ENCODE measurements around the gene MLLT11. TPM values are rescaled to one million over a fixed set of nuclear protein-coding genes. Genes with fewer than 3 reads are reported as not detected.

MLLT11 gene, protein sequence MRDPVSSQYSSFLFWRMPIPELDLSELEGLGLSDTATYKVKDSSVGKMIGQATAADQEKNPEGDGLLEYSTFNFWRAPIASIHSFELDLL
- polyA plus RNA-seq, result 1 to 10 TPM in 2 of 3 donors, under 1 TPM in 1; 0.38 to 7.2 (median 1.8) TPM

DNA sequence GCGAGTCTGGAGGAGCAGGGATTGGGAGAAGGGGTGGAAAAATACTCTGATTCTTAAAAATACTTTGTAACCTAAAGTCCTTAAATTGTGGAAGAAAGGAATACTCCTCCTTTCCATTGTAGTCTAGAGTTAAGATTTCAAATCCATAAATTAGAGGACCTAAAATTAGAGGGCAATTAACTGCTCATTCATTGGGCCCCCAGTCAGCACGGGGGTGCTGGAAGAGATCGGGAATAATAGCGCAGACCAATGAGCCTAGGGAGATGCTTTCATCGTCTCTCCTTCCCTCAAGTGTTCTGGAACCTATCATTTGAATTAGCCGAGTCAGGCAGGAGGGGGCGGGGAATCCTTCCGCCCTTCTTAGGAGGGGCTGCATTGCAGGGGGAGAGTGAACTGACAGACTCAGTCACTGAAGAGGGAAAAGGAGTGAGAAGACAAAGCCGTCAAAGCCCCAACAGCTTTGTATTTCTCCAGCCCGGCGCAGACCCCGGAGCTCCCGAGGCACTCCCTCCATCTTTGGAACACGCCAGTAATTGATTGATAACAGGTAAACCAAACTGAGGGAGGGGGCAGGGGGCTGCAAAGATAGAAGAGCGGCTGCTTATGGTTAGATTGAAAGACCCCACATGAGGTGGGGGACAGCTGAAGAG is at the start of gene MLLT11:
Gene MLLT11 (plus strand): TSS at position 391 of the 650 bp plus-strand sequence. CDS start 6,828 bp downstream, outside the sequence.
- 1 to 4% (median 3%) methylated on average over 15 of the region's 15 CpGs for WGBS, 3 donors
- H3K27ac ChIP-seq (ENCODE audit: low read depth, low read length), result peak within 1 kb of the TSS; percentile 83

DNA sequence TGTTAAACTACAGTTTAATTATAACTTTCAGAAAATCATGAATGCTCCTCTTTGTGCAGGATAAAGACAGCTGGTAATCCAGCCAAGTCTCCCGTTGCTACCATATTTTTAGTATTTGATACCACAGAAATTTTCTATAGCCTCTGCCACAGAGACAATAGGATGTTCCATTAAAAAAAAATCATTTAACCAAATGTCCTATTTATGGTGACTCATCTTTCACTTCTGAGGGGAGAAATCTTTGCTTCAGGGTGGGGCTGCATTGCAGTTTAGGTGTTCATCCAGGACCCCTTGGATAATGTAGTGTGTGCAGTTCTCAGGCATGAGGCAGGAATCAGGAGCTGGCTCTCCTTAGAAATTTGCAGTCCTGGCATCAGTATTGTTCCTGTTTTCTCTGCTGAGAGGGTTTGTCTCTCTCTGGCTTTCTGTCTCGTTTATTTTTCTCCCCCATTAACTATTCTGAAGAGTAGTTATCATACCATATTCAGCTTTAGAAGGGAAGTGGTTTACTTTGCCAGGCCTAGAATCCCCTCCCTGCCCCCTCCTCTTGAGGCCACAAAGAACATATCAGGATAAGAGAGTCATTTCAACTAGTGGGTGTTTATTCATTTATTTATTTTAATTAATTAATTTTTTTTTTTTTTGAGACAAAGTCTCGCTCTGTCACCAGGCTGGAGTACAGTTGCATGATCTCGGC is 48.9 kb upstream of the MLLT11 start:
- WGBS, 3 donors, result 67 to 69% (median 67%) methylated on average over 4 of the region's 4 CpGs
- no peak overlapping the region for H3K27ac ChIP-seq (ENCODE audit: low read depth, low read length)

DNA sequence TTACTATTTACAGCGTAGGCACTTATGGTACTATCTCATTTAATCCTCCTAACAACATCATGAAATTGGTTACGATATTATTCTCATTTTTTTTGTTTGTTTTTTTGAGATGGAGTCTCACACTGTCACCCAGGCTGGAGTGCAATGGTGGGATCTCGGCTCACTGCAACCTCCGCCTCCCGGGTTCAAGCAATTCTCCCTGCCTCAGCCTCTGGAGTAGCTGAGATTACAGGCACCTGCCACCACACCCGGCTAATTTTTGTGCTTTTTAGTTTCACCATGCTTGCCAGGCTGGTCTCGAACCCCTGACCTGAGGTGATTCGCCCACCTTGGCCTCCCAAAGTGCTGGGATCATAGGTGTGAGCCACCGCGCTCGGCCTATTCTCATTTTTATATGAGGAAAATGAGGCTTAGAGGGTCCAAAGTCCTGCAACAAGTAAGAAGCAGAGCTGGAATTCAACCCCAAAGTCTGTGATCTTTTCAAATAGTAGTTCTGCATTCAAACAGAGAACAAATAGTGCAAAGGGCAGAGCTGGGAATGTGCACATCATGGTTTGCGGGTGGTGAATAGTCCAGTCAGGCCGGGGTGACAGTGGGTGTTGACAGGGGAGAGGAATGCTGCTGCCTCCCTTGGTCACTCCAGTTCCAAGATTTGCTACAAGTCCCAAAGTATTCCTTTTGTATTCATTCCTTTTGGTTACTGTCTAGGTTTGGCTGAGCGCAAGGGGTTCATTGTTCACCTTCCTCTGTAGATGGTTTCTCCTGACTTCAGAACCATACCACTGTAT is 47.3 kb upstream of the MLLT11 start:
- 83 to 92% (median 88%) methylated on average over 14 of the region's 14 CpGs for WGBS, 3 donors
- no peak overlapping the region for H3K27ac ChIP-seq (ENCODE audit: low read depth, low read length)

DNA sequence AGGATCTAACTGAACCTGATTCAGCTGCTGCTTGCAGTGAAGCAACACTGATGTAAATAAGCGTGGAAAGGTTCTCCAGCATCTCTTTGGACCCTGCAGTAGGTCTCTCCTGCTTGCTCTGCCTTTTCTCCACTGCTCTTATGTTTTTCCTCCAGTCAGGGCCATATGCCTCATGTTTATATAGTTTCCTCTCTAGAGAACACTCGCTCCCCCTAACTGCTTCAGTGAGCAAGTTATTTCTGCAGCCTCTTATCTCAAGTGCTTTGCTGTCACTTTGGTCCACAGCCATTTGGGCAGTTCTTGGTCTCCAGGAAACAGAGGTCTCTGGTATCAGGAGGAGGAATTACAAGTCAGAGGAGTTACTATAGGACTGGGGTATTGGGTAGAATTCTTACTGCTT is 46.7 kb upstream of the MLLT11 start:
- 30 to 64% (median 57%) methylated on average over 2 of the region's 2 CpGs for WGBS, 3 donors
- no peak overlapping the region for H3K27ac ChIP-seq (ENCODE audit: low read depth, low read length)

DNA sequence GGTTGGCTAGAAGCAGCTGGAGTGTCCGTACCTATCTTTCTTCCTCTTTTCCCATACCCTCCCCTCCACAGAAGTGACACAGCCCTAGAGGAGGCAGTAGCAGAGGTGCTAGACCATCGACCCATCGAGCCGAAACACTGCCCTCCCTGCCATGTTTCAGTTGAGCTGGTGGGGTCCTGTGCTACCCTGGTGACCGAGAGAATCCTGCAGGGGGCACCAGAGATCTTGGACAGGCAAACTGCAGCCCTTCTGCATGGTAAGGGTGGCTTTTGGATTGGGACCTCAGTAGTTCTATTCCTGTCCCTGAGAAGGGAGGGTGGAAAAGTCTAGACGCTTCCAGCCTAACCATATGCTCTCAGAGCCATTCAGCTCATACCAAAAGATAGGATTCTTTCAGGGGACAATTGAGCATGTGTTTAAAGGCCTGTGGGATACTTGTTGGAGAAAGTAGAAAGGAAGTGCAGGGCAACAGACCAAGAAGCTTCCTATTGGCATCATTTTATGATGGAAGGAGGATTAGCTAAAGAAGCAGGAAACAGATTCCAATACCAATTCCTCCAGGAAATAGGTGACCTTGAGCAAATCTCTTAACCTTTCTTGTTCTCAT is 35.6 kb upstream of the MLLT11 start:
- no peak overlapping the region for H3K27ac ChIP-seq (ENCODE audit: low read depth, low read length)
- WGBS, 3 donors, result 24 to 27% (median 26%) methylated on average over 6 of the region's 6 CpGs

DNA sequence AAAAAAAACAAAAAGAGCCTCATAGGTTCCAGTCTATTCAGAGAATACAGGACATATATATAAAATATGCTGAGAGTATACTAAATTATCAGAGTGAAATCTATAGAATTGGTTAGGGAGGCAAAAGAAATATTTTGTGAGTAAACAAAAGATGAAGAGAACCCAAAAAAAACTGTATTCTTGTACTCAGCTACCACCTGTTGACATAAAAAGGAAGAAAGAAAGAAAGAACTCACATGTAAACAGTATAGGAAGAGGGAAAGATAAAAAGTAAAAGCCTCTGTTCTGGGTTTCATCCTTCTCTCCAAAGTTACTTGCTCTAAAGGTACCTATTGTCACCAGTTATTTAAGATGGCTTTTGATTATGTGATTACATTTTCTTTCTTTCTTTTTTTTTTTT is 33.7 kb upstream of the MLLT11 start:
- no peak overlapping the region for H3K27ac ChIP-seq (ENCODE audit: low read depth, low read length)

DNA sequence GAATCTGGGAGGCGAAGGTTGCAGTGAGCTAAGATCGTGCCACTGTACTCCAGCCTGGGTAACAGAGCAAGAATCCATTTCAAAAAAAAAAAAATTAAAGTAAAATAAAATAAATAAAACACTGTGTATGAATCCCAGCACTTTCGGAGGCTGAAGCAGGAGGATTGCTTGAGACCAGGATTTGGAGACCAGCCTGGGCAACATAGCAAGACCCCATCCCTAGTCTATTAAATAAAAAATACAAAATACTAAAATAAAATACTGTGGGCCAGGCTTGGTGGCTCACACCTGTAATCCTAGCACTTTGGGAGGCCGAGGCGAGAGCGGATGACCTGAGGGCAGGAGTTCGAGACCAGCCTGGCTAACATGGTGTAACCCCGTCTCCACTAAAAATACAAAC is 28.0 kb upstream of the MLLT11 start:
- no peak overlapping the region for H3K27ac ChIP-seq (ENCODE audit: low read depth, low read length)
- 96 to 100% (median 99%) methylated on average over 8 of the region's 8 CpGs for WGBS, 3 donors

DNA sequence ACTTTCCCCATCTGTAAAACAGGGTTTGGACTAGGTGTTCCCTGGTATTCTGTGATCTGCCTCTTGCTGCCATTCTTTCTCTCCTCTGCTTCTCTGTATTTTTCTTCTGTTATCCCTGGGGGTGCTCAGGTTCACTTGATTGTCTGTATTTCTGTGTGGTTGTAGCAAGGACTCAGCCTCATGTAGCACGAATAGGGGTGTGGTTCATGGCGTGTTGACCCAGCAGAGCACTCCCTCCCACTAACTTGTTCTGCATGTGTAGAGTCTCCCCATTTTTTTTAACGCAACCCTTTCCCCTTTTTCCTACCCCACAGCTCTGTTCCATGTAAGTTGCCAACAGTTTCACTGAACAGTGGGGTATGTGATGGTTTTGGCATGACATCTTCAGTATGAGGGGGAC is 25.0 kb upstream of the MLLT11 start:
- no peak overlapping the region for H3K27ac ChIP-seq (ENCODE audit: low read depth, low read length)
- WGBS, 3 donors, result 84 to 92% (median 87%) methylated on average over 3 of the region's 3 CpGs

DNA sequence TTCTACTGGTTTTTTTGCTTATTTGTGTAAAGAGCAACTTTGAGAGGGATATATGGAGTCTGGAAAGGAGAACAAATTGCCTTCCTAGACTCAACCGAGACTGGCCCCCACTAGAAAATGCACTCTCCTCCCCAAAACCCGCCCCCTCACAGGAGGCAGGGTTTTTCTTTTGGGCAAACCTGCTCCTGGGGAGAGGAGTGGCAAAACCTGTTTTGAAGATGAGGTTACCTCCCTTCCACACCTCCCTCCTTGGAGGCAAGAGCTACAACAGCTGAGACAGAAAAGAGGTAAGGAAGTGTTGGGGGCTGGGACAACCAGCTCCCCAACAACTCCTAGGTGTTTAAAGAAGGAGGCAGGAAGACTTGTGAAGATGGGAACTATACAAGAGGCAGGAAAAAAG is 23.8 kb upstream of the MLLT11 start, which contains the start of gene BNIPL:
Gene BNIPL (plus strand): TSS at position 231 of the 400 bp plus-strand sequence. CDS start 140 bp downstream, at position 371.
- H3K27ac ChIP-seq (ENCODE audit: low read depth, low read length), result no peak within 1 kb of the TSS
- 45 to 68% (median 57%) methylated on average over 2 of the region's 2 CpGs for WGBS, 3 donors

DNA sequence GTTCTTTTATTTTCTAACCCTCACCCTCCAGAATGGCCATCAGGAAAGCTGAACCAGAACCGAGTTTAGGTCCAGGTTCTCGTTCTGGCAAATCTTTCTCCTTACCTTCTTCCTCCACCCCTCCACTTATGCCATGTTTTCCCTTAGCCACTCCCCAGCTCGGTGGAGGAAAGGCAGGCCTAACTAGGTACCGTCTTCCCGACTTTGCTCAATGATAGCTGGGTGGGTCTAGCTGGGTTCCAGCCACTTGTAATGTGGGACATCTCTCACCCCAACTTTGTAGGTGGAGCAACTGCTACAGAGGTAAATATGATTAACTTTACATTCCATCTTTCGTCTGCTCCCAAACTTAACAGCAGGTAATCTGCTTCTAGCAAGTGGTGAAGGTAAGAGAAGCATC is 23.2 kb upstream of the MLLT11 start:
- WGBS, 3 donors, result 82 to 89% (median 88%) methylated on average over 6 of the region's 6 CpGs
- no peak overlapping the region for H3K27ac ChIP-seq (ENCODE audit: low read depth, low read length)

DNA sequence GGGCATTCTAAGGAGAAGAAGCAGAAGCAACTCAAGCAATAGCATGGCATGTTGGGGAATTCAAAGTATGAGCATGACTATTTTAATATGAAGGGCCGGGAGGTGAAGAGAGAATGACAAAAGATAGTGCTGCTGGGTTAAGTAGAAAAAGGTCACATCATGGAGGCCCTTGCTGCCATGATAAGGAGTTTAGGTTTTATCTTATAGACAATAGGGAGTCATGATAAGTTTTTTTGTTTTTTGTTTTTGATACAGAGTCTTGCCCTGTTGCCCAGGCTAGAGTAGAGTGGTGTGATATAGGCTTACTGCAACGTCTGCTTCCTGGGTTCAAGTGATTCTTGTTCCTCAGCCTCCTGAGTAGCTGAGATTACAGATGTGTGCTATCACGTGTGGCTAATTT is 20.7 kb upstream of the MLLT11 start:
- 85 to 91% (median 89%) methylated on average over 3 of the region's 3 CpGs for WGBS, 3 donors
- H3K27ac ChIP-seq (ENCODE audit: low read depth, low read length), result no peak overlapping the region

DNA sequence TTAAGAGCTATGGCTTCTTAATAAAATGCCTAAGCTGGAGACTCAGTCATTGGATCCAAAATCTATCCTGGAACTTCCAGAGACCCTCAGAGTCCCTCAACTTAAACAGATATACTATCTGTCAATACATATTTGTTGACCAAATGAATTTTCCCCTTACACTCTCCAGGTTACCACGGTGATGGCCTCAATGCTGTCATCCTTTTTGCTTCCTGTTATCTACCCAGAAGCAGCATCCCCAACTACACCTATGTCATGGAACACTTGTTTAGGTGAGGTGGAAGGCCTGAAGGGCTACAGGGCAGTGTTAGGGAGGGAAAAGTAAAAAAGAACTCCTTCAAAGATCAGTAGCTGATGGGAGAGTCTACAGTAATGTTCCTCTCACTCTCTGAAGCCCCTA is 17.0 kb upstream of the MLLT11 start:
- WGBS, 3 donors, result 89 to 96% (median 92%) methylated on average over 1 of the region's 1 CpG
- H3K27ac ChIP-seq (ENCODE audit: low read depth, low read length), result no peak overlapping the region

DNA sequence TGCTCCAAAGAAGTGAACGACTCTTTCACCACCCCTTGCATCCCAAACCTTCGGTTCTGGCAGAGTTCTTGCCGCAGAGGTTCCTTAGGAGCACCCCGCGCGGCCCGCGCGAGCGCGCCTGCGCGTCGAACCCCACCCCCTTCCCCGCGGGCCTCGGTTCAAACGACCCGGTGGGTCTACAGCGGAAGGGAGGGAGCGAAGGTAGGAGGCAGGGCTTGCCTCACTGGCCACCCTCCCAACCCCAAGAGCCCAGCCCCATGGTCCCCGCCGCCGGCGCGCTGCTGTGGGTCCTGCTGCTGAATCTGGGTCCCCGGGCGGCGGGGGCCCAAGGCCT is 12.6 kb upstream of the MLLT11 start, which contains the start of gene C1orf56:
Gene C1orf56 (plus strand): TSS at position 161 of the 334 bp plus-strand sequence. CDS start 97 bp downstream, at position 258.
- 0 to 1% (median 0%) methylated on average over 24 to 29 of the region's 29 CpGs for WGBS, 3 donors

DNA sequence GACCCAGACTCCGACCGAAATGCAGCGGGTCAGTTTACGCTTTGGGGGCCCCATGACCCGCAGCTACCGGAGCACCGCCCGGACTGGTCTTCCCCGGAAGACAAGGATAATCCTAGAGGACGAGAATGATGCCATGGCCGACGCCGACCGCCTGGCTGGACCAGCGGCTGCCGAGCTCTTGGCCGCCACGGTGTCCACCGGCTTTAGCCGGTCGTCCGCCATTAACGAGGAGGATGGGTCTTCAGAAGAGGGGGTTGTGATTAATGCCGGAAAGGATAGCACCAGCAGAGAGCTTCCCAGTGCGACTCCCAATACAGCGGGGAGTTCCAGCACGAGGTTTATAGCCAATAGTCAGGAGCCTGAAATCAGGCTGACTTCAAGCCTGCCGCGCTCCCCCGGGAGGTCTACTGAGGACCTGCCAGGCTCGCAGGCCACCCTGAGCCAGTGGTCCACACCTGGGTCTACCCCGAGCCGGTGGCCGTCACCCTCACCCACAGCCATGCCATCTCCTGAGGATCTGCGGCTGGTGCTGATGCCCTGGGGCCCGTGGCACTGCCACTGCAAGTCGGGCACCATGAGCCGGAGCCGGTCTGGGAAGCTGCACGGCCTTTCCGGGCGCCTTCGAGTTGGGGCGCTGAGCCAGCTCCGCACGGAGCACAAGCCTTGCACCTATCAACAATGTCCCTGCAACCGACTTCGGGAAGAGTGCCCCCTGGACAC is 12.1 kb upstream of the MLLT11 start:
- 0 to 1% (median 1%) methylated on average over 48 of the region's 48 CpGs for WGBS, 3 donors
- no peak overlapping the region for H3K27ac ChIP-seq (ENCODE audit: low read depth, low read length)

More for the DNA sequence above, 12.6 kb upstream of the MLLT11 start, which contains the start of gene C1orf56:
- H3K27ac ChIP-seq (ENCODE audit: low read depth, low read length), result no peak within 1 kb of the TSS

DNA sequence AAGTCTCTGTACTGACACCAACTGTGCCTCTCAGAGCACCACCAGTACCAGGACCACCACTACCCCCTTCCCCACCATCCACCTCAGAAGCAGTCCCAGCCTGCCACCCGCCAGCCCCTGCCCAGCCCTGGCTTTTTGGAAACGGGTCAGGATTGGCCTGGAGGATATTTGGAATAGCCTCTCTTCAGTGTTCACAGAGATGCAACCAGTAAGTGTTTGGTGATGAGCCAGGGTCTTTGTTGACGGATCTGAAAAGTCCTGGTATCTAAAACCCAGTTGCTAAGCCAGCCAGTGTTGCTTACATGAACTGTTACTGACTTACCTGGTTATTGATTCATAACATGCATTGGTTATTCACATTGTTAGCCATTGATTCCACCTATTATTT is 11.6 kb upstream of the MLLT11 start:
- H3K27ac ChIP-seq (ENCODE audit: low read depth, low read length), result no peak overlapping the region
- 15 to 34% (median 20%) methylated on average over 3 of the region's 3 CpGs for WGBS, 3 donors

DNA sequence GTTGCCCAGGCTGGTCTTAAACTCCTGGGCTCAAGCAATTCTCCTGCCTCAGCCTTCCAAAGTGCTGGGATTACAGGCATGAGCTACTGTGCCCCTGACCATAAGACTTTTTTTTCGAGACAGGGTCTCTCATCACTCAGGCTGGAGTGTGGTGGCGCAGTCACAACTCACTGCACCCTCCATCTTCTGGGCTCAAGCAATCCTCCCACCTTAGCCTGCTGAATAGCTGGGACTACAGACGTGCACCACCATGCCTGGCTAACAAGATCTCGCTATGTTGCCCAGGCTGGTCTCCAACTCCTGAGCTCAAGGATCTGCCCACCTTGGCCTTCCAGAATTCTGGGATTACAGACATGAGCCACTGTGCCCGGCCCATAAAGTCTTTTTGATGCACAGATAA is 10.7 kb upstream of the MLLT11 start:
- H3K27ac ChIP-seq (ENCODE audit: low read depth, low read length), result no peak overlapping the region

DNA sequence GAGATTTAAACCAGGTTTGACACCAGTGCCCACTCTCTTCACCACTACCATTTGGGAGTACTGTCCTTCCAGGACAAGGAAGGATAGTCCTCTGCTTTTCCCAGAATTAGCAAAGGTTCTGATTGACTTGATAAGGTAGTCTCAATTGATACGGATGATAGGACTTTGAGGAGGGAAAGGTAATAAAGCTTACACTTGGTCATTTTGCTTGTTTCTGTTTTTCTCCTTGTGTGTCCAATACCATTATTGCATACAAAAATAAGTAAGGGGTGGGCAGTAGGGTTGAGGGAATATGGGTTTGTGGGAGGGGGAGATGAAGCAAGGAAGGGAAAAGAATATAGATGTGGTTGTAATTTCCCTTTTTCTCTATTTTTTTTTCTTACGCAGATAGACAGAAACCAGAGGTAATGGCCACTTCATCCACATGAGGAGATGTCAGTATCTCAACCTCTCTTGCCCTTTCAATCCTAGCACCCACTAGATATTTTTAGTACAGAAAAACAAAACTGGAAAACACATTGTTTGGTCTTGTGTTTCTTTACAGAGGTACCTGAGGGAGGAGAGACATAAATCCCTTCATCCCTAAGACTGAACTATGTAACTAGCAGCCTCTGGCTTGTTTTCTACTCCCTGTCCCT is 10.0 kb upstream of the MLLT11 start:
- no peak overlapping the region for H3K27ac ChIP-seq (ENCODE audit: low read depth, low read length)
- 78 to 86% (median 84%) methylated on average over 2 of the region's 2 CpGs for WGBS, 3 donors

More for the DNA sequence above, 10.7 kb upstream of the MLLT11 start:
- 90 to 93% (median 92%) methylated on average over 5 of the region's 5 CpGs for WGBS, 3 donors

Measured in adipose tissue (tissue), 3 donors.